Stimulated activated CD8-positive, alpha-beta memory T cell treated with anti-CD3 and anti-CD28 coated beads, Interleukin-2, amount 100 ng/mL, for 1 hour (primary cell): ENCODE measurements around the gene FAM210B.
"Not testable (repeated sequence)": the region's sequence is repeated elsewhere in the genome, so short reads cannot be mapped to it uniquely, and the experiment has no call there.

Source experiments
- DNase-seq, 2 donors: peaks; one replicate each; pipeline ENCODE4 v3.0.0-alpha.2; 2020; ENCODE audit warnings: low read depth in 2 of 2

FAM210B gene

DNA sequence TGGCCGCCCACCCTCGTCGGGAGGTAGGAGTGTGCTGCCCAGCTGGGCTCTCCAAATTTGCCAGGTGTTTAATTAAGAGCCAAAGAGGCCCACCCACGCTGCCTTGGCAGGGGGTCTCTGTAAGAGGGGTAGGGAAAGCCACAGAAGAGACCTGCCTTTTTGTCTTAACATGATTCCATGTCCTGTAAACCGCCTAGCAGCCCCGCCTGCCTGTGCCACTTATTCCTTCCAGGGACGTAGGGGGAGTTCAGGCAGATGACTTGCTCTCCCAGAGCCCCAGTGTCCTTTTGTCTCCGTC, 2.1 kb downstream of the FAM210B start:
- no peak for DNase-seq

- no peak for DNase-seq
These were observed 3.1 kb downstream of the FAM210B start for GRCh38 chr20:56361900-56362299.

DNA sequence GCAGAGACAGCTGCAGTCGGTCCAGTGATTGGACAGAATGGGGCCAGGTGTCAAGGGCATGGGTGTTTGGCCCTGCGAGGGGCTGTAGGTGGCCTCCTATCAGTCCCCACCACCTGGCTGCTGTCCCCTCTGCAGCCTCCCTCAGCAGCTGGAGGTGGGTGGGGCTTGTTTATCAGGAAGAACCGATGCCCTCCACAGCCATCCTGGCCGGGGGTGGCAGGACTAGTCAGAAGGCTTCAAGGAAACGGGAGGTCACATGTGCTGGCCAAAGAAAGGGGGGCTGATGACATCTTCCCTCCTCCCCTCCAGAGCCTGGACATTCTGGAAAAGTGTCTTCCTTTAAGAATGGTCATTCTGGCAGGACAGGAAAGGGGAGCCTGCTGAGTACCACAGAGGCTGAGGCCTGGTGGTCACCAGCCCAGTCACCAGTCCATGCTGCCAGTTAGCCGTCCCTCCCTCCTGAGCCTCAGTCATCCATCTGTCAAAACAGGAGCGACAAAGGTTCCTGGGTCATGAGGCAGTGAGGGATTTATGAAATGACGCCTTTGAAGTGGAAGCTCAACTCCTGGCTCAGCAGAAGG, 4.1 kb downstream of the FAM210B start:
- no peak for DNase-seq

DNA sequence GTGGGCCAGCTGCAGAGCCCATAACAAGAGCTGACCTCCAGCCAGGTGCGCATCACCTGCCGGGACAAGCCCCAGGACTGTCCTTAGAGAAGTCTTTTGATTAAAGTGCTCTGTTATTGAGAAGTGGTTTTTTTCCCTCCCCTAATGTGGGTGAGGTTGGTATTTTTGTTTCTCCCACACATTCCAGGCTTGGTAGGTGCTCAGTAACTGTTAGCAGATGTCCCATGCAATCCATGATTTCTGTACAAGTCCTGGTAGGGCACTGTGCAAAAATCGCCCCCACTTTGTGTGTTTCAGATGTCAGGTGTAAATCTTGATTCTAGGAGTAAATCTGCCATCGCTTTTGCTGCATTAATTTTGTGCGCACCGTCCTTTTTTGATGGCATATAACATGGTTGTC, 4.7 kb downstream of the FAM210B start:
- no peak for DNase-seq

DNA sequence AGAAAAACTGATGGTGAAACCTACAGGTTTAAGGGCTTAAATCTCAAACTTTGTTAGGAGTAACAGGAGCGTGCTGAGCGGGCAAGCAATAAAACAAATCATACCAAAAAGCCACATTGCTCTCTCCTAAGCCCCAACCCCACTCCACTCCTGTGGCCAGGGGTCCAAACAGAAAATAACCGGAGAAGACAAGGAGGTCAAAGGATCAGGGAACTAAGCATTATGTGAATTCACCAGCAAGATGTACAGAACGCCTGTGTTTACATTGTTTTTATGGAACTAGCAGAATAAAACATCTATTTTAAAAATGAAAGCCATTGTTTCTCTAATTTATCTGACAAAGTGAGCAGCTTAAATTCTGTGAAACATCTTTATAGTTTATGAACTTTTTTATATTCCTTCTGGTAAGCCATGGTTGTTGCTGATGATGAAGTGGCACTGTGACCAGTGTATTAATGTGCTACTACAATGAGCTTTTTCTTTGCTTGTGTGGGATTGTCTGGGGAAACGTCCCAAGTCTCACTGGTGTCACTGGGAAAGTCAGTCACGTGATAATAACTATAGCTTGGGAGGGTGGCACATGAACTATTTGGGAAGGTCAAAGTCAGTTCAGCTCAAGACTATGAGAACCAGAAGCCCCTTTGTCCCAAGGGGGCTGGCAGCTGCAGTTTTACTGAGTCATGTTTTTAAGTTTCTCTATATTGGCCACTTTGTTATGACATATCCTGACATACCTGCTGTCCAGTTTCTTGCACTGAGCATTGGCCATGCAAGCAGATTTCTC, 9.8 kb downstream of the FAM210B start:
- DNase-seq, result no peak

DNA sequence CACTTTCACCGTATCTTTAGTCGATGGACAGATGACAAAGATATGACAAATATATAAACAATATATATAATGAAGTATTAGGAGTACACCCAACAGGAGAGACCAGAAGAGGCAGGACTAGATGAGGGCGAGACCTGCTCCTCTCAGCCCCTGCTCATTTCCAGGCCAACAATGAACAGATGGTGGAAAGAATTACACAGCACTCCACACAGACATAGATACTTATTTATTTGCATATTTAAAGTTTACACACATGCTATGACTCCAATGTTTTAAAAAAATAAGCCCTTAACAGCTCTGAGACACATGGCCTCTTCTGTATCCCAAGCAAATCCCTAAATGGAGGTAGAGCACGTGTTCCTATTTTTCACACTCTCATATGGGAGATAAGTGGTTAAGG, 10.4 kb downstream of the FAM210B start:
- DNase-seq, result no peak

DNA sequence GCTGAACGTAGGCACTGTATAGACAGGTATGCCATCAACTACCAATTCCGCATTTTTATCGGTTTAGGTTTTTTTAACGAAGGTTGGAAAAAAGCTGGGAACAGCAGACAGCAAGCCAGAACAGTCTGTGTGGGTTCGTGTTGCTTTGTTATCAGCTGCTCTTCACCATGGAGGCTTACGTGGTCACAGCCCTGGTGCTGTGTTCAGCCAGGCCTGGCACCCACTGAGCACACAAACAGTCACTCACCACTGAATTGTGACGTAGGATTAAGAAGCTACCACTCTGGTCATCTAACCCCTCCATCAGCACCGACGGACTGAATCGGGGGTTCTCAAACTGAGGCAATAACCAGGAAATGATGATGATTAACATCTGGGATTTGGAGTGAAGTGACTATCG, 13.2 kb downstream of the FAM210B start:
- no peak for DNase-seq

DNA sequence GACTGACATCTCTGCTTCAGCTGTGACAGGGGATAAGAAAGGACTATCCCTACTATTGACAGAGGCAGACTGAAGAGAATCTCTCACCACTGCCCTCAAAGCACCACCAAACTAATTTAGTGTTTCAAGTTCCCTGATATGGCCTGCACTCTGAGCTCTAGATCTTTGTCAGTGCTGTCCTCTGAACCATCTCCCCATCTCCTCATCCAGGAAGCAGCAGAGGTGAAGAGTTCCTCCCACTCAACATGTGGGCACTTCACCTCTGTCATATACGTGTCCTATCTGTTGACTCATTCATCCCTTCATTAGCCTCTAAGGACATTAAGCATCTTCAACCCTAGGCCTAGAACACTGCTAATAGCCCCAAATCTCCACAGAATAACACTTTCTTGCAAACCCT, 14.1 kb downstream of the FAM210B start:
- DNase-seq, result no peak

- no peak for DNase-seq
These were observed 15.2 kb downstream of the FAM210B start for GRCh38 chr20:56373942-56374341.

DNA sequence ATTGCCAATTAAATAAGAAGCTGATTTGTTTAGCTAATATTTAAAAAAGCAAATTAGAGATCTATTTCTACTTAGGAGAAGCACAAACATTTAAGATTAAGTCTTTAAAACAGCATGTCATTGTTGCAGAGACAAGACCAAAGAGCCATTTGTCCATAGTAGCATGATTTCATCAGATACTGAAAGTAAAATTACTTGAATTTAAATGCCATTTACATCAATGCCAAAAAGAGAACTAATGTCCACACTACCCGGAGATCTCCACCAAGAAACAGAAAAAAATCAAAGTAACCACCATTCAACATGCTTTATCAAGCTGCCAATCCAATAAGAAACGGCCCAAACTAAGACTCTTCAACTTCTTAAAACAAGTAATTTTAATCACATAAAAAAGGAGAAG, 17.6 kb downstream of the FAM210B start:
- DNase-seq, result no peak

DNA sequence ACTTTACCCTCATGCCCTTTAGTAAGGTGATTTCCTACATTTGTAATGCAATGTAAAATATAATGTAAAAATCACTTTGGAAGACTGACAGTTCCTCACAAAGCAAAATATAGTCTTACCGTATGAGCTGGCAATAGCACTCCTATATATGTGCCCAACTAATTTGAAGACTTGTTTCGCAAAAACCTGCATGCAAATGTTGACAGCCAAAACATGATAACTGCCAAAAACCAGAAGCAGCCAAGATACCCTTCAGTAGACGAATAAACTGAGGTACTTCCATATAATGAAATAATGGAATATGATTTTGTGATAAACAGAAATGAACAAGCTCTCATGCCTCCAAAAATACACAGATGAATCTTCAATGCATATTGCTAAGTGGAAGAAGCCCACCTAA, 19.6 kb downstream of the FAM210B start:
- no peak for DNase-seq

GRCh38 chr20:56380375-56380774, 21.6 kb downstream of the FAM210B start:
- DNase-seq, result no peak

GRCh38 chr20:56381501-56381900, 22.7 kb downstream of the FAM210B start:
- DNase-seq, result no peak

GRCh38 chr20:56382696-56383095, 23.9 kb downstream of the FAM210B start:
- DNase-seq, result no peak

DNA sequence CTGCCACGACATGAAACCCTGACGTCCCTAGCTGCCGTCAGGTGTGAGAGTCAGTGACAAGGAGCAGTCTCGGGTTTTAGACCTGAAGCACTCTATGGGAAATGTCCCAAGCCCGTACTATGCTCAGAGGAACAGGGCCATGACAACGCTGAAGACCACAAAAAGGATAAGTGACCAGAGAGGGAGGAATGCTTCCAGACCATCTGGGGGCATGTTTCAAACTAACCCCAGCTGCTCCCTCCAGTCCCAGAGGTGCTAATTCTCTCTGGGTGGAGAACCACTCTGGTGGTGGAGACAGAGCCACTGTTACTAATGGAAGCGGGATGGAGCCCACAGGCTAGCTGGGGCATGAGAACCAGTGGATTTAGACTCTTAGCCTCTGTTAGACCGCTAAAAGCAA, 24.6 kb downstream of the FAM210B start:
- DNase-seq, result no peak

DNA sequence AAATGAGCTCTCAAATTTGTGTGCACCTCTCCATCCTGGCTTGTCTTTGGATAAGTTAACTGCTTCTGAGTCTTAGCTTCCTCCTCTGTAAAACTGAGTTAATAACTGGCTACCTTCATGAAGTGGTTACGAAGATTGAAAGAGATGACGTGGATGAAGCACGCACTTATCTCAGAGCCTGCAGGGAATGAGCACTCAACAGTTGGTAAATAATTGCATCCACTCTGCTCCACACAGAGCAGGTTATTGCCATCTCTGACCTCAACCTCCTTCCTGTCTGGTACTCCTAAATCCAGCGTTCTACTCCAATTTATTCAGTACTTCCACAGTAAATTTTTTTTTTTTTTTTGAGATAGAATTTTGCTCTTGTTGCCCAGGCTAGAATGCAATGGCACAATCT, 26.4 kb downstream of the FAM210B start:
- DNase-seq, result no peak

GRCh38 chr20:56386219-56386618, 27.4 kb downstream of the FAM210B start:
- no peak for DNase-seq

GRCh38 chr20:56388882-56389281, 30.1 kb downstream of the FAM210B start:
- no peak for DNase-seq

DNA sequence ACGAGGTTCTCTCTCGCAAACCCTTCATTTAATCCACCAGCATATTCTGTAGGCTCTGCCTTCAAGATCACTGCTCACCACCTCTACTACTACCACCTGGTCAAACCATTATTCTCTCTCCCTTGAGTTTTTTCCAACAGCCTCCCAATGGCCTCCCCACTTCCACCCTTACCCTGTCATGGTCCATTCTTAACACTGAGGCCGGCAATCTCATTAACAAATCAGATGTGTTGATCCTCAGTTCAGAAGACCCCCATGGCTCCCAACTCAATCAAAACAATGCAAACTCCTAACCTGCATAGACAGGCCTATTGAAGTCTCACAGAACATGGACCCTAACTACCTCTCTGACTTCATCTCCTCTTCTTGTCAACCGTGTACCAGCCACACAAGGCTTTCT, 31.0 kb downstream of the FAM210B start:
- DNase-seq, result no peak

GRCh38 chr20:56390396-56390795, 31.6 kb downstream of the FAM210B start:
- not testable (repeated sequence) for DNase-seq

DNA sequence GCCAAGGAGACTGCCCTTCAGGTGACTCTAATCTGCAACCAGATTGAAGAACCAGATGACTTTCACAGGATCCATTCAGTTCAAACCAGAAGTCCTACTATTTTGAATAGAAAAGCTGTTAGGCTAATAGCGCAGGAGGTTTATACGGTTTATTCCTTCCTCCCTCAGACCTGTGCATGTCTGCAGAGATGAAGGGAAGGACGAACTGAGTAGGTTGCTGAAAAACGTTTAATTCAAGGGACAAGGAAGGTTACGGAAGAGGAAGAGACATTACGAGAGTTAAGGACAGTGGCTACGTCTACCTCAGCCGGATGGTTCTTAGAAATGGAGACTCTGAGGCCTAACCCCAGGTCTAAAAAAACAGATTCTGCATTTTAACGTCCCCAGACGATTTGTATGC, 32.3 kb downstream of the FAM210B start:
- DNase-seq, result no peak

DNA sequence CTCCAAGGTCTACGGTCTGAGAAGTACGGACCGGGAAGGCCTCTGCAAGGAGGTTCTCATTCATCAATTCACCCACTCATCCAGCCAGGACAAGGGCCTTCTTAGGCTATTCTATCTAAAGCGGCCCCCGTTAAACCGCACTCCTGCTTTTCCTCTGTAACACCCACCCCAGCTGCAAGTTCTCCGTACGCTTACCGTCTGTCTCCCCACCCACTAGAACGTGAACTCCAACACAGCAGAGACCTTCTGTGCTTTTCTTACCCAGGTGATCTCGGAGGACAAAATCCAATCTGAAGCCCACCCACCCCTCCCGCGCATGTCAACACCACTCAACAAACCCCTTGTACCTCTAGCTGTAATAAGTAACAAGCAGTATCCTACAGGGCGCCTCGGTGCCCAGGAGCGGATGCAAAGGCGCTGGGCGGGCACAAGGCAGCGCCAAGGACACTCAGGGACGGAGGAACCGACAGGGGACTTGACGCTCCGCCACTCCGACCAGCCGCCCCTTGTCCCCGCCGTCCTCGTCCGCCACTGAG, 32.9 kb downstream of the FAM210B start:
- no peak for DNase-seq

DNA sequence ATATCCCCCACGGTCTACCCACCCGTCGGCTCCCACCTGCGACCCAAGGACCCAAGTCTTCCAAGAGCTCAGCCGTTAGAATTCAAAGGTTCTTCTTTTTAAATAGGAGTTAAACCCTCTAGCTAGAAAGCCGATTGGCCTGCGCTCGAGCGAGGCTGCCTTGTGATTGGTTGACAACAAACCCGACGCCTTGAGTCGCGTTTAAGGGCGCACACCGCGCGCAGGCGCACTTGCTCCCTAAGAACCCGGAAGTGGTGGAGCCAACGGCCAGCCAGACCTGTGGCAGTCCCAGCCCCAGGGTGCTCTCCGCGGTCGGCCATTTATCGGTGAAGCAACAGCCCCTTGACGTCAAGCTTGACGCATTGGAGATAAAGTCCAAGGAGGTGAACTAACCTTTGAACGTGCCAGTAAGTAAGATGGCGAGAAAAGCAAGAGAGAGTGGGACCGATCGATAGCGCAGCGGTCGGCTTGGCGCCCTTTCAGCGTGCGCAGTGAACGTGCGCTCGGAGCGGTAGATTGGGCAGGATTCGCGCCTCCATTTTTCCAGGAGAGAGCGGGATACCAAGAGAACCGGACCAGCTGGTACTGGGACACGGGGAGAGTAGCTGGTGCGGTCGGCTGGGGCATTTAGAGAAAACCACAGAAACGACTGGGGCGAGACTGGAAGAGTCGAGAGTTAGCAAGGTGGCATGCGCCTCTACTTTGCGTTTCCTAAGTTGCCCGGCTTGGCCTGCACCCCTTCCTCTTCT, 33.5 kb downstream of the FAM210B start, which contains the start of the genes AURKA and CSTF1:
Gene AURKA (minus strand): TSS at position 84 of the 749 bp plus-strand sequence. CDS start 4,018 bp downstream, outside the sequence.
Gene CSTF1 (plus strand): TSS at position 514 of the 749 bp plus-strand sequence. CDS start 2,908 bp downstream, outside the sequence.
- peak; percentile 98 to 99 for DNase-seq
